ENCODE data around the gene PAM. TPM values are rescaled to one million over a fixed set of nuclear protein-coding genes. Genes with fewer than 3 reads are reported as not detected.

Gene PAM
- total and polyA plus RNA-seq, 2 of the 13 experiments (the other 11 are each of a cell fraction or from before 2014, with no cell fraction given), result 20.2 to 79.1 TPM

GRCh38 chr5:102841021-102841420 lies 85.9 kb downstream of the PAM start:
- intact Hi-C loops (cut with micrococcal nuclease; ENCODE audit: unreplicated experiment) (no loop called here), in situ Hi-C loops (cut with HindIII; ENCODE audit: extremely low pct_ligation_motif_present, low pct_unique_long_range_greater_than_20kb) (no loop called here)
- CTCF ChIA-PET (ENCODE audit: low intra/inter-chr PET ratio, low total read pairs), result no interaction called here
- no peak for ATAC-seq
- no peak for FAIRE-seq
- no peaks in the 10 kb centered on the region for H3K4me1 ChIP-seq (ENCODE audit: insufficient read depth, low read length)
- no peaks in the 10 kb centered on the region for H3K9me3 ChIP-seq (ENCODE audit: low read length)
- H3K36me3 ChIP-seq (replicated peaks in 1 of 2; ENCODE audit: control insufficient read depth in 1 of 2, insufficient read depth in 2 of 2, low read length in 2 of 2), result no peaks in the 10 kb centered on the region
- no peaks in the 10 kb centered on the region; the same call in 1 of the 2 replicates for H4K20me1 ChIP-seq (ENCODE audit: insufficient read depth, low read length)
- H3K4me3 ChIP-seq (replicated peaks in 1 of 3; ENCODE audit: insufficient read depth in 1 of 3, low read depth in 2 of 3, low read length in 3 of 3), result no peak overlapping the region
- DNase-seq (ENCODE audit: low spot score), result no peak
- no peaks in the 10 kb centered on the region for H3K79me2 ChIP-seq (ENCODE audit: insufficient read depth, low read length)
- POLR2A ChIA-PET, result no interaction called here
- H3K4me2 ChIP-seq (ENCODE audit: low read depth, low read length), result no peak overlapping the region
- no TSS peak for BruUV-seq (replicated peaks)
- no peak overlapping the region for H2AFZ ChIP-seq (ENCODE audit: low read length)
- H3K27me3 ChIP-seq (ENCODE audit: control insufficient read depth in 1 of 2, insufficient read depth in 2 of 2, low read length in 2 of 2), result no peaks in the 10 kb centered on the region
- H3K27ac ChIP-seq (ENCODE audit: extremely low read length, insufficient read depth, low read length), result no peak overlapping the region
- no peak overlapping the region for H3K9ac ChIP-seq (ENCODE audit: insufficient read depth, low read depth, low read length)
- TF ChIP-seq GRHL1 (CRISPR knock-in tag; conservative IDR thresholded peaks at IDR 0.05) (no peak), HNRNPLL (IDR thresholded peaks at IDR 0.05; ENCODE audit: low read depth, low read length, poor library complexity, severe bottlenecking) (no peak), ZNF503 (CRISPR knock-in tag; IDR thresholded peaks at IDR 0.05) (no peak), SIN3A (IDR thresholded peaks at IDR 0.05; ENCODE audit: borderline replicate concordance, low read depth, low read length) (no peak), ELK4 (CRISPR knock-in tag; IDR thresholded peaks at IDR 0.05; ENCODE audit: borderline replicate concordance) (no peak), MEIS1 (CRISPR knock-in tag; IDR thresholded peaks at IDR 0.05; ENCODE audit: borderline replicate concordance) (no peak), TFE3 (CRISPR knock-in tag; IDR thresholded peaks at IDR 0.05) (no peak), NFYC (CRISPR knock-in tag; IDR thresholded peaks at IDR 0.05) (no peak), ZNF501 (CRISPR knock-in tag; IDR thresholded peaks at IDR 0.05) (no peak), ZXDC (CRISPR knock-in tag; IDR thresholded peaks at IDR 0.05) (no peak), KAT7 (CRISPR knock-in tag; IDR thresholded peaks at IDR 0.05; ENCODE audit: borderline replicate concordance) (no peak), ZMYM3 (CRISPR knock-in tag; IDR thresholded peaks at IDR 0.05) (no peak), PRMT3 (CRISPR knock-in tag; IDR thresholded peaks at IDR 0.05; ENCODE audit: borderline replicate concordance, low read depth) (no peak), ZNF230 (CRISPR knock-in tag; IDR thresholded peaks at IDR 0.05) (no peak), ZNF446 (CRISPR knock-in tag; IDR thresholded peaks at IDR 0.05) (no peak), THAP11 (CRISPR knock-in tag; IDR thresholded peaks at IDR 0.05) (no peak), ZFP36L1 (CRISPR knock-in tag; IDR thresholded peaks at IDR 0.05) (no peak)
